NCI-H1105 (cell line): ENCODE results near the gene VGF.
"Not testable (repeated sequence)": the region's sequence is repeated elsewhere in the genome, so short reads cannot be mapped to it uniquely, and the experiment has no call there.

Source experiments
- DNase-seq: peaks from one replicate; lab custom pipeline; 2025; lab: John Stamatoyannopoulos, UW

The VGF gene

GRCh38 chr7:101115215-101115614 lies 50.2 kb downstream of the VGF start:
- no peak for DNase-seq

- DNase-seq: no peak
Measured at GRCh38 chr7:101114492-101114891, 50.9 kb downstream of the VGF start.

- DNase-seq: no peak
Measured at GRCh38 chr7:101113836-101114235, 51.5 kb downstream of the VGF start.

- DNase-seq: not testable (repeated sequence)
Measured at GRCh38 chr7:101113140-101113539, 52.2 kb downstream of the VGF start.
